Fibroblast of peridontal ligament (primary cell): ENCODE measurements around the gene PRMT2.
"Not testable (repeated sequence)": the region's sequence is repeated elsewhere in the genome, so short reads cannot be mapped to it uniquely, and the experiment has no call there.

ENCODE experiments used
- DNase-seq: peaks from one replicate; pipeline ENCODE4 v3.0.0-alpha.2; 2010; ENCODE audit errors: extremely low read depth

PRMT2 gene

DNA sequence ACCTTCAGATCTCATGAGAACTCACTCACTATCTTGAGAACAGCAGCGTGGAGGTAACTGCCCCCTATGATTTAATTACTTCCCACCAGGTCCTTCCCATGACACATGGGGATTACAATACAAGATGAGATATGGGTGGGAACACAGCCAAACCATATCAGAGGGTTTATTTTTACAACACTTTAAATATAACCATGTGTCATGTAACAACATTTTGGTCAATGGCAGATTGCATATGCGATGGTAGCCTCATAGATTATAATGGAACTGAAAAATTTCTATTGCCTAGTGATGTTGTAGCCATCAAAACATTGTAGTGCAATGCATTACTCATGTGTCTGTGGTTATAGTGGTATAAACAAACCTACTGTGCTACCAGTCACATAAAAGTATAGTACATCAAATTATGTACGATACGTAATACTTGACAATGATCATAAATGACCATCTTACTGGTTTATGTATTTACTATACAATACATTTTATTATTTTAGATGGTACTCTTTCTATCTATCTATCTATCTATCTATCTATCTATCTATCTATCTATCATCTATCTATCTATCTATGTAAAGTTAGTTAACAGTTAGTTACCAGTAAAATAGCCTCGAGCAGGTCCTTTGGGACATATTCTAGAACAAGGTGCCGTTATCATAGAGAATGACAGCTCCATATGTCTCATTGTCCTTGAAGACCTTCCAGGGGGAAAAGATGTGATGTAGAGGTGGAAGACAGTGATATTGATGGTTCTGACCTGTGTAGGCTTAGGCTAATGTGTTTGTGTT is 18.0 kb upstream of the PRMT2 start:
- DNase-seq: peak; percentile 44

GRCh38 chr21:46618738-46619379 is 16.6 kb upstream of the PRMT2 start:
- no peak for DNase-seq

- peak; percentile 18 for DNase-seq
These were observed 15.6 kb upstream of the PRMT2 start for GRCh38 chr21:46619846-46620245.

DNA sequence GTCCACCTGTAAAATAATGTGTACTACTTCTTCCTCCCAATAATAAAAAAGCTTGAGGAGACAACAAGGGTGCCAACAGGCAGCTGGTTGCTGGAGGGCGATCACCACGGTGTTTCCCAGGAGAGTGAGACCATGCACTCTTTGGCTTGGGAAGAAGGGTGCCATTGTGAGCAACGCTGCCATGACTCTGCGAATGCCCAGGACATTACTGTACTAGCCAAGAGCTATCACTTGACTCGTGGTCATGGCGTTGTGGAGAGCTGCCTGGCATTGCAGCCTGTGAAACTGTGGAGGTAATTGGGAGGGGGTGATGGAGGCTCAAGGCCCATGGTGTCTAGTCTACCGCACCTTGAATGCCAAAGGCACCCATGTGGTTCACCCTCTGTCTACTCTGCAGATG is 14.6 kb upstream of the PRMT2 start:
- no peak for DNase-seq

- no peak for DNase-seq
These were observed 13.9 kb upstream of the PRMT2 start for GRCh38 chr21:46621457-46622182.

DNA sequence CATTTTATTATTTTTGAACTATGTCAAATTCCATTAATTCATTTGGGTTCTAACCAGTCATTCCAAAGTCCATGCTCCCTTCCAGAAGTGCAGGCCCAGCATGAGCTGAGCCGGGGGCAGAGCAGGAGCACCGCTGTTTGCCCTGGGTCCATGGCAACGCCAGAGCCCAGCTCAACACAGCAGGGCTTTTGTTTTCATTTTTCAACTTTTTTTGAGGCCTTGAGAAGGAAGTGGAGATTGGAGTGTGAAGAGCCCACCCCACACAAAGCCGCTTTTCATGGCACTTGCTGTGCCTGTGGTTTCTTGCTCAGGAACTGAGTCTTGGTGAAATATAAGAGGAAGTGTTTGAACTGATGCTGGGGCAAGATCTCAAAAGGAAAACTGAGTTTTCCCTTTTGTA is 13.2 kb upstream of the PRMT2 start:
- DNase-seq: no peak

- DNase-seq: no peak
These were observed 11.4 kb upstream of the PRMT2 start for GRCh38 chr21:46624050-46624449.

DNA sequence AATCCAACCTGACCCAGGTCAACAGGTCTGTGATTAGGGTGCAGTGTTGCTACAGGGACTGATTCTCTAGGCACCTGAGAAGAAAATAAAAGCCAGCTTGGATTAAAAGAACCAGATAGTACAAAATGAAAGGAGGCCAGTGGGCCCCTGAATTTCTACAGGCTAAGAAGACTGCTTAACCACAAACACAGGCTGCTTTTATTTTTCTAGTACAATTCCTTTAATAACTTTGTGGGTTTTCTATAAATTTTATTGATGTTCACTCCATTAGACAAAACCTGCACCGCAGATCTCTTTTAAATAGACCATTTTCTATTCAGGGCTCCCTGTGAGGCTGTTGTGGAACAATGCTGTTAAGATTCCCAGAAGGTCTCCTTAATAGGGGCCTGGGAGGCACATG is 9.7 kb upstream of the PRMT2 start:
- no peak for DNase-seq

- DNase-seq: no peak
These were observed 8.9 kb upstream of the PRMT2 start for GRCh38 chr21:46626536-46626935.

- DNase-seq: no peak
These were observed 8.4 kb upstream of the PRMT2 start for GRCh38 chr21:46626975-46627501.

DNA sequence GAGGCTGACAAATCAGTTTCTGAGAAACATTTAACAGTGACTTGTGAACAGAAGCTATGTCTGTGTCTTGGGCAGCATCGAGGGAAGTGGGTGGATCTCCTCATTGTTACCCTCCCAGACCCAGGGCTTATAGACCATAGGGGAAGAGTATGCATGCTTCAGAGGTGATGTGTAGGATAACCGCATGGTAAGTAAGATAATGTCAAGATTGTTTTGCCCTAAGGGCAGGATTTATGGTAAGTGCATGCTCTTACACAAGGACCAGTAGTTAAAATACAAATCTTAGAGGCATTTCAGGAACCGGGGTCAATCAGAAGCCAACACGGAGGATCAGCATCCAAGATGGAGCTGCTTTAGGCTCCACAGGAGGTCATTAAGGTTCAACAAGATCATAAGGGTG is 7.7 kb upstream of the PRMT2 start:
- no peak for DNase-seq

DNA sequence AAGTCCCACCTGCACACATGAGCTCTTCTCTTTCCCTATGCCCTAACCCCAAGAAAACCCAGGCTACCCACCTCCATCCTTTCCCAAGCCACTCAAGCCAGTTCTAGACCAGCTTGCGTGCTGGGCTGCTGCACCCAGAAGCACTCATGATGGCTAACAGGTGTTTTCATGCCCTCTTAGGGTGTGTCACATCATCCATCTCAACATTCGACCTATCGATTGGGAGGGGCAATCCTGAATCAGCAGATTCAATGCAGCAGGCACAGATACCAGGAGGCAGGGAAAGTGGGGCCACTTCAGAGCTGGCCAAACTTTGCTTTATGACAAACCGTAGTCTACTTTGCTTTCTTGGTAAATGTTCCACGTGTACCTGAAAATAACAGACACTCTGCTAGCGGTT is 6.6 kb upstream of the PRMT2 start:
- no peak for DNase-seq

GRCh38 chr21:46630915-46631314 is 4.6 kb upstream of the PRMT2 start:
- not testable (repeated sequence) for DNase-seq

DNA sequence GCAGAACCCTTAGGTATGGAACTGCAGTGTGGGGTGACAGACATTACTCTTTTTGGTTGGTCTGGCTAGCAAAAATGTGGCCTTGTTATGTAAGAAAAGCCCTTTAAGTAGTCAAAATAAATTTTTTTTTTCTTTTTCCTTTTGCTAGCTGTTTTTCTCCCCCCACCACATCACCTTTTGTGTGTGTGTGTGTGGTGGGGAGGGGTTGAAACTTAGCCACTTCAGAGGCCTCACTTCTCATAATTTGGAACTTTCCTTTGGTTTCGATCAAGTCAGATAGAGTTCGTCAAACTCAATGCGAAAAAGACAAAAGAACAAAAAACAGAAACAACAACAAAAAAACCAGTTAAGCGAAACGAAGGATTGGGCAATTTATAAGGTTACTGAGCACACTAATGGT is 1.9 kb upstream of the PRMT2 start:
- DNase-seq: no peak

GRCh38 chr21:46634427-46634826 is 1.0 kb upstream of the PRMT2 start:
- DNase-seq: no peak

- peak; percentile 93 for DNase-seq
These were observed 529 bp upstream of the PRMT2 start for GRCh38 chr21:46634966-46635323.

DNA sequence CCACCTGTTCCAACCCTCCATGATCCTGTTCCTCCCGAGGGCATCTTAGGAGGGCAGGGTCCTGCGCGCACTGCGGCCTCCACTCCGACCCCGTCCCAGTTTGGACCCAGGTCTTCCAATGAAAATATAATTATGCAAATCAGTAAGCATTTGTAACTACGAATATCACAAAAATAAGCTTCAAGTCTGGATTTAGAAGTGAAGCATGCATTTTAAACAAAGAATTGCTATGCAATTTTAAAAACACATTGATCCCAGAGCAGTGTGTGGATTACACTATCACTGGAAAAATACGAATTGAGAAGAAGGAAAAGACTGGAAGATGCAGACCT is 673 bp downstream of the PRMT2 start:
- no peak for DNase-seq

GRCh38 chr21:46636550-46637285 is 1.2 kb downstream of the PRMT2 start:
- no peak for DNase-seq

DNA sequence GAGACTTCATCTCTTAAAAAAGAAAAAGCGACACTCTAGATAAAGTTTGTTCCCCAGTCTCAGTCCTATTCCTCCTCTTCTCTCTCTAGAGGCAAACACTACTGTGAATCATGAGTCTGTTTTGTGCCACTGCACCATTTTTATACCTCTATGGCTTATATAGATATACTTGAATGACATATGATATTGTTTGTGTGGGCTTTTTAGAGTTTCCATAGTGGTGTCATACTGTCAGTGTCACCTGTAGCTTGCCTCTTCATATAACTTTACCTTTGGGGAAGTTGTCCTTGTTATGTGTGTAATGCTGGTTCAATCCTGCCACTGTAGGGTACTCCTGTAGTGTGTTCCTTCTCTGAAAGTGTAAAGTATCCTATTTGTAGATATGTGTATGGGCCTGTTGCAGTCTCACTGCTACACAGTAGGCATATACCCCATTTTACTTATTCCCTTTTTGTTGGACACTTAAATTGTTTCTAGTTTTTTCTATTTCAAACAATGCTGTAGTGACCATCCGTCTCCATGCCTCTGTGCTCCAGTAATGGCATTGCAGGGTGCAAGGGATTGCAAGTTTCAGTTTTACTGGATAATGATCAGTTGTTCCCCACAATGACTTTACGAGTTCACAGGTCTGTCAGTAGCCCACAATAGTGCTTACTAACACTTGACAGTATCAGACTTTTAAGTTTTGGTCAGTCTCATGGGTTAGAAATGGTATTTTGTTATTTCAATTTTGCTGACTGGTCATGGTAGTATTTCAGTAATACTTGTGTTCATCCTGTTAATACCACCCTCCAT is 2.7 kb downstream of the PRMT2 start:
- no peak for DNase-seq

DNA sequence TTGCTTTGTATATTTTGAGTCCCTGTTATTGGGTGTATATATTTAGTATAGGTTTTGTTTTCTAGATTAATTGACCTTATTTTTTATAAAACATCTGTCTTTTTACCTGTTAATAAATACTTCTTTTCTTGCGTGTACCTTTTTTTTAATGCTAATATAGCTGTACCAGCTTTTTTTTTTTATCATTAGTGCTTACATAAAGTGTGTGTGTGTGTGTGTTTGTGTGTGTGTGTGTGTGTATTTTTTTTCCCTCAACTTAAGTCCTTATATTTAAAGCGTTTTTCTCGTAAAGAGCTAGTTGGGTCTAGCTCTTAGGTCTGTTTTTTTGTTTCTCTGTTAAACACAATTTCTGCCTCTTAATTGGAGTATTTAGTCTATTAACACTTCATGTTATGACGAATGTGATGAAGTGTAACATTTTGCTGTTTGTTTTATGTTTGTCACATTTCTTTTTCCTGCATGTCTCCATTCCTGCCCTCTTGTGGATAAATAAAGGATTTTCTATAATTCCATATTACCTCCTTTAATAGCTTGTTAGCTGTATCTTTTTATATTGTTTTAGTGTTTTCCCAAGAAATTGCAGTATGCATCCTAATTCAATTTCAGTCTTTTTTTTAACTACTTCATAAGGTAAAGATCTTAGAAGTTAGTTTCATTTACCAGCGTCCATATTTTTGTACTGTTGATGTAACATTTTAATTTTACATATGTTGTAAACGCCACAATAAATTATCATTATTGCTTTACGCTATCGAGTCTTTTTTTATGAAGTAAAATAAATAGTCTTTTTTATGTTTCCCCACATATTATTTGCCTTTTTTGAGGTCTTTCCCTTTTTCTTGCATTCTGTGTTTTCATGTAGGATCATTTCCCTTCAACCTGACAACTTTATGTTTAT is 4.3 kb downstream of the PRMT2 start:
- peak; percentile 47 for DNase-seq
